Cardiac fibroblast (primary cell): ENCODE data around the gene FES.

Source experiments
- DNase-seq, 2 donors: peaks; one replicate each; pipeline versions ENCODE4 v3.0.0 to v3.0.0-alpha.2; 2010; ENCODE audit warnings: low read depth in 2 of 2
- H3K4me3 ChIP-seq, 2 donors: replicated peaks in 1 of 2; 1 replicate in 1 of 2; 2 replicates in 1 of 2; pipeline ENCODE4 v1.5.1; 2011; ENCODE audit warnings: low read depth in 2 of 2, low read length in 2 of 2, mild to moderate bottlenecking in 2 of 2, moderate library complexity in 1 of 2
- TF ChIP-seq, protein P1 (sequence below): IDR thresholded peaks from one replicate; pipeline ENCODE4 v1.5.1; 2011; ENCODE audit warnings: low read depth, mild to moderate bottlenecking, low read length, inconsistent platforms

Gene FES

DNA sequence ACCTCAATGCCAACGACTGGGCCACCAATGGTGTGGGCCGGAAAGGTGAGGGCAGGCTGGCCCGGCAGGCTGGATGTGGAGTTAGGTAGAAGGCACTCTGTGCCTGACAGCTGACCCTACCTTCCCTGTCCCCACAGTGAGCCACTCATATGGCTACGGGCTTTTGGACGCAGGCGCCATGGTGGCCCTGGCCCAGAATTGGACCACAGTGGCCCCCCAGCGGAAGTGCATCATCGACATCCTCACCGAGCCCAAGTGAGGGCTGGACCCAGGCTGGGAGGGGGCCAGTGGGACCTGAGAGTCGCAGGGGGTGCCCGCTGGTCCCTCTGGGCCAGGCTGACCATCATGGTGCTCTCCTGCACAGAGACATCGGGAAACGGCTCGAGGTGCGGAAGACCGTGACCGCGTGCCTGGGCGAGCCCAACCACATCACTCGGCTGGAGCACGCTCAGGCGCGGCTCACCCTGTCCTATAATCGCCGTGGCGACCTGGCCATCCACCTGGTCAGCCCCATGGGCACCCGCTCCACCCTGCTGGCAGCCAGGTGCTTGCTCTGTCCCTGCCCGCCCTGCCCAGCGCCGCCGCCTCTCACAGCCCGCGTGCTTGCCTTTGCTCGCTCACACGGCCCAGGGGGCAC, 4.5 kb upstream of the FES start:
- H3K4me3 ChIP-seq = no peak overlapping the region
- DNase-seq = no peak
- TF ChIP-seq, protein P1, sequence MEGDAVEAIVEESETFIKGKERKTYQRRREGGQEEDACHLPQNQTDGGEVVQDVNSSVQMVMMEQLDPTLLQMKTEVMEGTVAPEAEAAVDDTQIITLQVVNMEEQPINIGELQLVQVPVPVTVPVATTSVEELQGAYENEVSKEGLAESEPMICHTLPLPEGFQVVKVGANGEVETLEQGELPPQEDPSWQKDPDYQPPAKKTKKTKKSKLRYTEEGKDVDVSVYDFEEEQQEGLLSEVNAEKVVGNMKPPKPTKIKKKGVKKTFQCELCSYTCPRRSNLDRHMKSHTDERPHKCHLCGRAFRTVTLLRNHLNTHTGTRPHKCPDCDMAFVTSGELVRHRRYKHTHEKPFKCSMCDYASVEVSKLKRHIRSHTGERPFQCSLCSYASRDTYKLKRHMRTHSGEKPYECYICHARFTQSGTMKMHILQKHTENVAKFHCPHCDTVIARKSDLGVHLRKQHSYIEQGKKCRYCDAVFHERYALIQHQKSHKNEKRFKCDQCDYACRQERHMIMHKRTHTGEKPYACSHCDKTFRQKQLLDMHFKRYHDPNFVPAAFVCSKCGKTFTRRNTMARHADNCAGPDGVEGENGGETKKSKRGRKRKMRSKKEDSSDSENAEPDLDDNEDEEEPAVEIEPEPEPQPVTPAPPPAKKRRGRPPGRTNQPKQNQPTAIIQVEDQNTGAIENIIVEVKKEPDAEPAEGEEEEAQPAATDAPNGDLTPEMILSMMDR = no peak

GRCh38 chr15:90880381-90881145, 3.7 kb upstream of the FES start:
- no peak for DNase-seq
- no peak overlapping the region for H3K4me3 ChIP-seq
- TF ChIP-seq, protein P1 = no peak

- no peak for DNase-seq
- no peak overlapping the region for H3K4me3 ChIP-seq
- TF ChIP-seq, protein P1 = no peak
These were observed 2.9 kb upstream of the FES start for GRCh38 chr15:90881181-90881977.

DNA sequence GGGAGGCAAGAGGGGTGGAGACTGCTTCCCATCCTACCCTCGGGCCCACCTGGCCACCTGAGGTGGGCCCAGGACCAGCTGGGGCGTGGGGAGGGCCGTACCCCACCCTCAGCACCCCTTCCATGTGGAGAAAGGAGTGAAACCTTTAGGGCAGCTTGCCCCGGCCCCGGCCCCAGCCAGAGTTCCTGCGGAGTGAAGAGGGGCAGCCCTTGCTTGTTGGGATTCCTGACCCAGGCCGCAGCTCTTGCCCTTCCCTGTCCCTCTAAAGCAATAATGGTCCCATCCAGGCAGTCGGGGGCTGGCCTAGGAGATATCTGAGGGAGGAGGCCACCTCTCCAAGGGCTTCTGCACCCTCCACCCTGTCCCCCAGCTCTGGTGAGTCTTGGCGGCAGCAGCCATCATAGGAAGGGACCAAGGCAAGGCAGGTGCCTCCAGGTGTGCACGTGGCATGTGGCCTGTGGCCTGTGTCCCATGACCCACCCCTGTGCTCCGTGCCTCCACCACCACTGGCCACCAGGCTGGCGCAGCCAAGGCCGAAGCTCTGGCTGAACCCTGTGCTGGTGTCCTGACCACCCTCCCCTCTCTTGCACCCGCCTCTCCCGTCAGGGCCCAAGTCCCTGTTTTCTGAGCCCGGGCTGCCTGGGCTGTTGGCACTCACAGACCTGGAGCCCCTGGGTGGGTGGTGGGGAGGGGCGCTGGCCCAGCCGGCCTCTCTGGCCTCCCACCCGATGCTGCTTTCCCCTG, 2.2 kb upstream of the FES start:
- TF ChIP-seq, protein P1 = no peak
- no peak for DNase-seq
- no peak overlapping the region for H3K4me3 ChIP-seq

DNA sequence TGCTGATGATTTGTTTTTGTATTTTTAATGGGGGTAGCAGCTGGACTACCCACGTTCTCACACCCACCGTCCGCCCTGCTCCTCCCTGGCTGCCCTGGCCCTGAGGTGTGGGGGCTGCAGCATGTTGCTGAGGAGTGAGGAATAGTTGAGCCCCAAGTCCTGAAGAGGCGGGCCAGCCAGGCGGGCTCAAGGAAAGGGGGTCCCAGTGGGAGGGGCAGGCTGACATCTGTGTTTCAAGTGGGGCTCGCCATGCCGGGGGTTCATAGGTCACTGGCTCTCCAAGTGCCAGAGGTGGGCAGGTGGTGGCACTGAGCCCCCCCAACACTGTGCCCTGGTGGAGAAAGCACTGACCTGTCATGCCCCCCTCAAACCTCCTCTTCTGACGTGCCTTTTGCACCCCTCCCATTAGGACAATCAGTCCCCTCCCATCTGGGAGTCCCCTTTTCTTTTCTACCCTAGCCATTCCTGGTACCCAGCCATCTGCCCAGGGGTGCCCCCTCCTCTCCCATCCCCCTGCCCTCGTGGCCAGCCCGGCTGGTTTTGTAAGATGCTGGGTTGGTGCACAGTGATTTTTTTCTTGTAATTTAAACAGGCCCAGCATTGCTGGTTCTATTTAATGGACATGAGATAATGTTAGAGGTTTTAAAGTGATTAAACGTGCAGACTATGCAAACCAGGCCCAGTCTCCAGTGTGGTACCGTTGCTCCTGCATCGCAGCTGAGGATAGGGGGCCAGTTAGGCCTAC, 1.4 kb upstream of the FES start:
- no peak overlapping the region for H3K4me3 ChIP-seq
- no peak for DNase-seq
- TF ChIP-seq, protein P1 = no peak

DNA sequence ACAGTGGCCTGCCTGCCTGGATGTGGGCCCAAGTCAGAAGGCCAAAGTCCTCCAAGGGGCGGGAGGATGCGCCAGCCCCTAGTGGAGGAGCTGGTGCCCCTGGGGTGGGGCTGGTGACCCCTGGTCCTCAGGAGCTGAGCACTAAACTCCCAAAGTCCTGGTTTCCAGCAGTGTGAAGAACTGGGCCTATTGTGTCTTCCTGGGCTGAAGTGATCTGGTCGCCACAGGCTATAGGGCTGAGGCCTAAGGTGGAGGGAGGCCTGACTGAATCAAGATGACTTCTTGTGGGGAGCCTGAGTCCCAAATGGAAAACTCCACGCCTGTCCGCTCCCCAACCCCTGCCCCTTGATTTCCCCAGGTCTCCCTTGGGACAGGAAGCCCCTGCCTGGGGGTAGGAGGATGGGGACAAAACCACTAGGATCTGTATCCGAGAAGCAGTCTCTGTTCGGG, 753 bp upstream of the FES start:
- H3K4me3 ChIP-seq = peak overlapping the region in 1 of 2 donors; percentile 53
- TF ChIP-seq, protein P1 = no peak
- peak in 1 of 2 donors; percentile 41 for DNase-seq
